ENCODE data around the gene STN1. TPM values are rescaled to one million over a fixed set of nuclear protein-coding genes. Genes with fewer than 3 reads are reported as not detected.

STN1 gene
- total and polyA plus RNA-seq, 2 of the 4 experiments (the other 2 are of a cell fraction), result 17.8 to 32.3 TPM

- Histone ChIP-seq H3K9ac (ENCODE audit: low read depth, low read length) (no peak overlapping the region), H3K14ac (replicated peaks; ENCODE audit: low read depth, low read length) (no peak overlapping the region), H3K18ac (ENCODE audit: low read depth, low read length) (no peak overlapping the region), H2AFZ (replicated peaks; ENCODE audit: low read length, poor library complexity) (no peak overlapping the region), H3K27me3 (ENCODE audit: control insufficient read depth, insufficient read depth, low read length) (no peaks in the 10 kb centered on the region; the same call in 1 of the 2 replicates), H4K8ac (ENCODE audit: low read depth in 2 of 2, low read length in 2 of 2) (no peak overlapping the region), H2AK9ac (replicated peaks; ENCODE audit: low read depth, low read length, poor library complexity) (no peak overlapping the region), H3K4ac (ENCODE audit: low read depth, low read length) (no peak overlapping the region), H3K56ac (ENCODE audit: extremely low read depth, insufficient read depth, low read length) (no peak overlapping the region), H4K20me1 (ENCODE audit: insufficient read depth, low read length) (no peaks in the 10 kb centered on the region), H3K23ac (ENCODE audit: low read depth, low read length) (no peak overlapping the region), H2BK15ac (ENCODE audit: low read depth, low read length) (no peak overlapping the region), H3K79me1 (ENCODE audit: low read depth in 1 of 2, low read length in 2 of 2) (no peaks in the 10 kb centered on the region), H3K4me1 (ENCODE audit: control insufficient read depth, insufficient read depth, low read length) (no peaks in the 10 kb centered on the region), H2BK20ac (ENCODE audit: low read depth, low read length) (no peak overlapping the region), H3K4me2 (ENCODE audit: low read depth, low read length) (no peak overlapping the region), H2BK5ac (ENCODE audit: low read depth, low read length, poor library complexity, severe bottlenecking) (no peak overlapping the region), H3K9me1 (ENCODE audit: insufficient read depth, low read length) (peaks cover 5% of the 10 kb centered on the region; the same call in 1 of the 2 replicates), H3K9me3 (ENCODE audit: control insufficient read depth, insufficient read depth, low read length) (peaks cover 8% of the 10 kb centered on the region), H4K91ac (ENCODE audit: insufficient read depth, low read depth, low read length) (no peak overlapping the region), H3K4me3 (ENCODE audit: insufficient read depth, low read depth, low read length) (no peak overlapping the region), H2AK5ac (ENCODE audit: low read depth, low read length) (no peak overlapping the region), H3K36me3 (ENCODE audit: control insufficient read depth, insufficient read depth, low read length) (no peaks in the 10 kb centered on the region), H2BK120ac (ENCODE audit: low read depth, low read length) (no peak overlapping the region), H3K27ac (ENCODE audit: insufficient read depth, low read length) (no peak overlapping the region), H4K5ac (ENCODE audit: low read depth, low read length) (no peak overlapping the region)
- intact Hi-C loops (cut with micrococcal nuclease), result no loop called here
- TF ChIP-seq NFE2L2 (IDR thresholded peaks at IDR 0.05; ENCODE audit: low read depth, low read length) (no peak), CHD1 (IDR thresholded peaks at IDR 0.05; ENCODE audit: low read depth, low read length) (no peak), POLR2A (IDR thresholded peaks at IDR 0.05; ENCODE audit: low read depth, low read length) (no peak), MAFK (IDR thresholded peaks at IDR 0.05; ENCODE audit: low read depth, low read length) (no peak), RAD21 (IDR thresholded peaks at IDR 0.05; ENCODE audit: low read length) (no peak), RFX5 (IDR thresholded peaks at IDR 0.05; ENCODE audit: low read depth, low read length) (no peak), MXI1 (IDR thresholded peaks at IDR 0.05; ENCODE audit: borderline replicate concordance, low read depth, low read length) (no peak), CEBPB (IDR thresholded peaks at IDR 0.05; ENCODE audit: low read depth, low read length) (no peak), RCOR1 (IDR thresholded peaks at IDR 0.05; ENCODE audit: insufficient replicate concordance, low read length) (no peak), BHLHE40 (IDR thresholded peaks at IDR 0.05; ENCODE audit: low read depth, low read length) (no peak), ELK1 (IDR thresholded peaks at IDR 0.05; ENCODE audit: borderline replicate concordance, low read depth, low read length) (no peak), FOS (IDR thresholded peaks at IDR 0.05; ENCODE audit: low read depth, low read length) (no peak), SMC3 (IDR thresholded peaks at IDR 0.05; ENCODE audit: low read depth, low read length) (no peak), MAZ (IDR thresholded peaks at IDR 0.05; ENCODE audit: borderline replicate concordance, low read depth, low read length) (no peak)
- TF ChIP-seq, protein P1, sequence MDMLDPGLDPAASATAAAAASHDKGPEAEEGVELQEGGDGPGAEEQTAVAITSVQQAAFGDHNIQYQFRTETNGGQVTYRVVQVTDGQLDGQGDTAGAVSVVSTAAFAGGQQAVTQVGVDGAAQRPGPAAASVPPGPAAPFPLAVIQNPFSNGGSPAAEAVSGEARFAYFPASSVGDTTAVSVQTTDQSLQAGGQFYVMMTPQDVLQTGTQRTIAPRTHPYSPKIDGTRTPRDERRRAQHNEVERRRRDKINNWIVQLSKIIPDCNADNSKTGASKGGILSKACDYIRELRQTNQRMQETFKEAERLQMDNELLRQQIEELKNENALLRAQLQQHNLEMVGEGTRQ (IDR thresholded peaks at IDR 0.05; ENCODE audit: low read depth, low read length), result no peak
- DNase-seq (no peak), ATAC-seq (ENCODE audit: low read depth) (no peak)
- 80% methylated on average over 1 of the region's 4 CpGs; no CpG with 5 or more reads in 1 of the 2 experiments for WGBS, 2 experiments (ENCODE audit: extremely low coverage in 2 of 2, insufficient read length in 1 of 2)
- in situ Hi-C loops (cut with MboI; ENCODE audit: low sequenced_read_pairs), result no loop called here
- BruUV-seq (replicated peaks), result no TSS peak
- ChIA-PET CTCF (interaction anchor here (0.6 to 0.9 kb wide), 2 partner anchors 11 to 20 kb away, joined by 4 read pairs; no protein-coding TSS in a partner anchor), POLR2A (ENCODE audit: unreplicated experiment) (no interaction called here)
- dilution Hi-C loops (cut with HindIII; ENCODE audit: low sequenced_read_pairs, unreplicated experiment), result loop anchor here (25.0 kb wide), 1 partner anchor 157 kb away; no protein-coding TSS in a partner anchor
Observed at GRCh38 chr10:103869336-103869735, 48.6 kb downstream of the STN1 start.

Data from IMR-90 (cell line).